Skeletal muscle tissue (tissue), 4 donors: ENCODE measurements around the gene KCNH1. TPM values are rescaled to one million over a fixed set of nuclear protein-coding genes. Genes with fewer than 3 reads are reported as not detected.
"Not testable (repeated sequence)": the region's sequence is repeated elsewhere in the genome, so short reads cannot be mapped to it uniquely, and the experiment has no call there.

Experiments used
- H3K27ac ChIP-seq: one replicate; pipeline ENCODE4 v1.7.0; 2013; ENCODE audit warnings: mild to moderate bottlenecking, low read depth, low read length, inconsistent platforms
- H3K27me3 ChIP-seq, 3 donors: one replicate each; pipeline ENCODE4 v1.7.0; 2013; ENCODE audit warnings: low read length in 3 of 3; ENCODE audit not compliant: control insufficient read depth in 3 of 3, insufficient read depth in 3 of 3
- H3K36me3 ChIP-seq, 3 donors: one replicate each; pipeline ENCODE4 v1.7.0; 2013; ENCODE audit warnings: low read length in 3 of 3; ENCODE audit not compliant: control insufficient read depth in 3 of 3, insufficient read depth in 3 of 3
- H3K4me1 ChIP-seq, 3 donors: one replicate each; pipeline ENCODE4 v1.7.0; 2013; ENCODE audit warnings: low read length in 3 of 3, mild to moderate bottlenecking in 3 of 3; ENCODE audit not compliant: control insufficient read depth in 3 of 3, insufficient read depth in 3 of 3
- H3K4me3 ChIP-seq, 3 donors: one replicate each; pipeline ENCODE4 v1.7.0; 2013; ENCODE audit warnings: low read length in 3 of 3
- H3K9ac ChIP-seq, 3 donors: one replicate each; pipeline ENCODE4 v1.7.0; 2013; ENCODE audit warnings: low read length in 3 of 3, mild to moderate bottlenecking in 3 of 3, moderate library complexity in 2 of 3, low read depth in 1 of 3
- H3K9me3 ChIP-seq, 3 donors: one replicate each; pipeline ENCODE4 v1.7.0; 2013; ENCODE audit warnings: low read length in 3 of 3; ENCODE audit not compliant: control insufficient read depth in 3 of 3
- total RNA-seq: library from RNA; depleted of rRNA; stranded (reverse); fragments of >200 nt; gene quantifications from one replicate; pipeline ENCODE4 v1.2.3, GENCODE V29; 2014
- donor health status: Osteomylitis.

KCNH1 gene
- total RNA-seq, 1 donor from 2014 or later: 0.52 TPM

DNA sequence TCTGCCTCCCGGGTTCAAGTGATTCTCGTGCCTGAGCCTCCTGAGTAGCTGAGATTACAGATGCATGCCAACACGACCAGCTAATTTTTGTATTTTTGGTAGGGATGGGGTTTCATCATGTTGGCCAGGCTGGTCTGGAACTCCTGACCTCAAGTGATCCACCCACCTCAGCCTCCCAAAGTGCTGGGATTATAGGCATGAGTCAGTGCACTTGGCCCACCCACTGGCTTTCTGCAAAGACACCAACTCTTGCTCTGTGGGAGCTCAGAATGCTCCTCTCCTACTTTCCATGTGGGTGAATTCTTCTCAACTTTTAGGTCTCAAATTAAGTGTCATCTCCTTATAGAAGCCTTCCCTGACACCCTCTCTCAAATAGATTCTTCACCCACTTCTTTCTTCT lies 92.1 kb downstream of the KCNH1 start:
- H3K36me3 ChIP-seq, H3K27ac ChIP-seq, H3K27me3 ChIP-seq, H3K4me3 ChIP-seq, H3K4me1 ChIP-seq, H3K9me3 ChIP-seq, H3K9ac ChIP-seq: not testable (repeated sequence)

DNA sequence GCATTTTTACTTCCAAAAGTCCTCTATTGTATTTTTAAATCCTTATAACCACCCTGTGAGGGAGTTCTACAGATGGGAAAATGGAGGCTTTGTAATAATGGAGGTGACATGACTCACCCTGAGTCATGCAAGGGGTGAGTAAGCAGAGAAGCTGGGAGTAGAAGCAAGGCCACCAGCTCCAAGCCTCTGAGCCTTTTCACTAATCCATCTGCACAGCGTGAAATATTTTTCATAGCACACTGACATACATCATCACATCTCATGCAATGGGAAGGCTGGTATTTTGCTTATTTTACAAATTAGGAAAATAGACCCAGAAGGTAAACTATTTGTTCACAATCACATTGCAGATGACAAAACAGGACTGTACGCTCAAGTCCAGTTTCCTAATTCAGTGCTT lies 96.9 kb downstream of the KCNH1 start:
- Histone ChIP-seq H3K4me3 (no peak overlapping the region), H3K9me3 (no peaks in the 10 kb centered on the region), H3K27me3 (no peaks in the 10 kb centered on the region), H3K27ac (no peak overlapping the region), H3K36me3 (no peaks in the 10 kb centered on the region), H3K9ac (no peak overlapping the region), H3K4me1 (no peaks in the 10 kb centered on the region)

DNA sequence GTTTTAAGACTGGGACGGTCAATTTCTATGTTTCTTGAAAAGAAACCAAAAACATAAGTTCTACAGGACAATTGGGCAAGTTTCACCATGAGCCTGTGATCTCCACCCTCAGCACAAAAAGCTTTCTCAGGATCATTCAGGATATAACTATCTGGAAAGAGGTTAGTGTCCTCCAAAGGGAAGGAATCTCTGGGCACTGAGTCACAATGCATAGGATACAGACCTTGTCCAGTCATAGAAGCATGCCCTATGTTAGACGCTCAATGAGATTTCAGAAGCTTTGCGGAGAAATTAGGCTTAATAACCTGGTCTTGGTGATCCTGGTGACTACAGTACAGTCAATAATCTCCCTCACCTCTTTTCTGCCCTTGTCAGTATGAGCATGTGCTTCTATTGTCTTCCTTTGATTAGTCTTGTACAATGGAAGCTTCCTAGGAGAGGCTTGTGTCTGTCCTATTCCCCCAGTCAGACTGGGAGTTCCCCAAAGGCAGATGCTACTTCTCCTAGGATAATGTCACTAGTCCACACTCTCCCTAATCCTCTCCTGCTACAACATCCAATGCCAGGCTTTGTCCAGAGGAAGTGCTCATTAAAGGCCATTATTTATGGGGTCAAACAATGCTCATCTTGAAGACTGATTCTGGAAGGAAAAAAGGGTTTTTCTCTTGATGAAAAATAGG lies 97.4 kb downstream of the KCNH1 start:
- no peaks in the 10 kb centered on the region for H3K4me1 ChIP-seq
- no peak overlapping the region for H3K4me3 ChIP-seq
- H3K27me3 ChIP-seq: no peaks in the 10 kb centered on the region
- H3K27ac ChIP-seq: no peak overlapping the region
- no peak overlapping the region for H3K9ac ChIP-seq
- no peaks in the 10 kb centered on the region for H3K36me3 ChIP-seq
- no peaks in the 10 kb centered on the region for H3K9me3 ChIP-seq

DNA sequence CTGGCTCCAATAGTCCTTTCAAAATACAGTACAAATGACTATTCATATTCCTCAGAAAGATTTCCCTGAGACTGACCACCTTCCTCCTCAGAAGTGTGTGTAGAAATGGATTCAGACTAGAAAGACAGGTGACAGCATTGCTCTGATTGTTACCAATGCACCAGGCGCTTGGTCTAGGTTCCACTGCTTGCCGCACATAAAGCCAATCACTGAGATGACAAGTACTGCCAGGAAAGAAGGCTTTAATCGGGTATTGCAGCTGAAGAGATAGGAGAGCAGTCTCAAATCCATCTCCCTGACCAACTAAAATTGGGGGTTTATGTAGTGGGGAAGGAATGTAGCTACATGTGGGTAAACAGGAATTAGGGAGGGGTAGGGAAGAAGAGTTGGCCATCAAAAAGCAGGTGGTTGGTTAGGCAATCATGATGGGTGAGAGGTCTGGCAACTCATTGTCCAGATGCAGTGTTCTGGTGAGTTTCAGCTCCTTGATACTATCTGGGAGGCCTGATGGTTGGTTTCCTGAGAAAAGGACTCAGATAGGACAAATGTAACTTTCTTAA lies 98.0 kb downstream of the KCNH1 start:
- Histone ChIP-seq H3K9ac (no peak overlapping the region), H3K4me3 (no peak overlapping the region)

DNA sequence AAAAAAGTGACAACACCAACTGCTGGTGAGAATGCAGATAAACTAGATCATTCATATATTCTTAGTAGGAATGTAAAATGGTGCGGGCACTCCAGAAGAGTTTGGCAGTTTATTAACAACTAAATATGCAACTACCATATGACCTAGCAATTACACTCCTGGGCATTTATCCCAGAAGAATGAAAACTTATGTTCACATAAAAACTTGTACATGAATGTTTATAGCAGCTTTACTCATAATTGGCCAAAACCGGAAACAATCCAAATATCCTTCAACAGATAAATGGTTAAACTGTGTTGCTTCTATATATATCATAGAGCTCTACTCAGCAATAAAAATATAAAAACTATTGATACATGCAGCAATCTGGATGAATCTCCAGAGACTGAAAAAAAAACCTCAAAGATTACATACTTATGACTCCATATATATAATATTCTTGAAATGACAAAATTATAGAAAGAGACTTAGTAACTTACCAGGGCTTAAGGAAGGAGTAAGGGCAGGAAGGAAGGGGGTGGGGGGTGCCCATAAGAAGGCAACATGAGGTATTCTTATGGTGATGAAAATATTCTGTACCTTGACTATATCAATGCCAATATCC lies 99.9 kb downstream of the KCNH1 start:
- H3K9ac ChIP-seq: no peak overlapping the region
- no peaks in the 10 kb centered on the region for H3K27me3 ChIP-seq
- no peaks in the 10 kb centered on the region for H3K36me3 ChIP-seq
- H3K4me3 ChIP-seq: no peak overlapping the region
- no peak overlapping the region for H3K27ac ChIP-seq
- no peaks in the 10 kb centered on the region for H3K9me3 ChIP-seq
- H3K4me1 ChIP-seq: no peaks in the 10 kb centered on the region

More for the DNA sequence above, 98.0 kb downstream of the KCNH1 start:
- H3K4me1 ChIP-seq: no peaks in the 10 kb centered on the region
- no peaks in the 10 kb centered on the region for H3K9me3 ChIP-seq
- no peaks in the 10 kb centered on the region for H3K36me3 ChIP-seq
- no peak overlapping the region for H3K27ac ChIP-seq
- H3K27me3 ChIP-seq: no peaks in the 10 kb centered on the region

DNA sequence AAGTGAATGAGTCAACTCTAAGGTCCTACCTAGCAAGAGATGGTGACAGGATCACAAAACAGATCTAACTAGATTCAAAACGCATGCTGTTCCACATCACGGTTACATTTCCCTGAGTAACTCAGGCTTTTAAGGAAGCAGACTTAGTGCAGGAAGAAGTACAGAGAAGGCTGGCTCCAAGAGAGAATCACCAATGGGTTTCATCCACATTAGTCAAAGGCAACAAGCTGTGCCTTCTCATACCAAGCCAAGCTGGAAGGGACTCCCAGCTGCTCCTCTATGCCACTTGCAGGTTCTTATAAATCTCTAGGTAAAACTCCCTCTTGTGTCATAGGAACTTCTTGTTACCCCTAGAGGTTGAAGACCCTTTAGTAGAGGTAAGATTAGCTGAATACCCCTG lies 109.0 kb downstream of the KCNH1 start:
- H3K27ac ChIP-seq: no peak overlapping the region
- no peak overlapping the region for H3K4me3 ChIP-seq
- H3K9me3 ChIP-seq: no peaks in the 10 kb centered on the region
- no peaks in the 10 kb centered on the region for H3K27me3 ChIP-seq
- H3K9ac ChIP-seq: no peak overlapping the region
- H3K4me1 ChIP-seq: no peaks in the 10 kb centered on the region
- H3K36me3 ChIP-seq: no peaks in the 10 kb centered on the region

DNA sequence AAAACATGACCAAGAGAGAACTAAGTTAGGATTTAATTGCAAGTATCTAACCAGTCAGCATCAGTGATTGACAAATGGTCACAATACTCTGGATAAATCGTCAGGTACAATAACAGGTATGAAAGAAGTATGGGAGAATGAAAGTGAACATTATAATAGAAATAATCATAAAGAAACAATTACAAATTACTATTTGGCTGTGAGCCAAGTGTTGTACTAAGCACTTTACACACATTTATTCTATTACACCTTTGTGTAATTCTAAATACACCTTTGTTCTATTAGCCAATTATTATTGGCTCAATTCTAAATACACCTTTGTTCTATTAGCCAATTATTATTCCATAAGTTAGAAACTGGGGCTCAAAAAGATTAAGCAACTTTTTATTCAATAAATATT lies 114.7 kb downstream of the KCNH1 start:
- H3K4me1 ChIP-seq: no peaks in the 10 kb centered on the region
- no peak overlapping the region for H3K4me3 ChIP-seq
- H3K9me3 ChIP-seq: no peaks in the 10 kb centered on the region
- no peak overlapping the region for H3K9ac ChIP-seq
- no peaks in the 10 kb centered on the region for H3K36me3 ChIP-seq
- H3K27ac ChIP-seq: no peak overlapping the region
- H3K27me3 ChIP-seq: no peaks in the 10 kb centered on the region

DNA sequence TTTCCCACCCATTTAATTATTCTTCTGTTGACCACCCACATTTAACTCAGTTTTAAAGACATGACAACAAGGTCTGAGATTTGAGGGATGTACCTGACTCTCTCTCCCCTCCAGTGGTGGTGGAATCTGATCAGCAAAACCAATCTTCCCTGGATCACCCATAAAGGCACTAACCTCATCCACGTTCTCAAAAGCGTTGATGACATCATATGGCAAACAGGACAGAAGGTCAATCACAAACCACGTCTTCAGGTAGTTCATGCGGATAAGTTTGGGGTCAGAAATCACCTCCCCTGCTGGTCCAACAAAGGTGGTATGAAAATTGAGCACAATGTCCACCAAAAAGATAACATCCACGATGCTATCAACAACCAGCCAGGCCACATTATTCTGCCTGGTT lies 115.3 kb downstream of the KCNH1 start:
- no peaks in the 10 kb centered on the region for H3K36me3 ChIP-seq
- H3K27me3 ChIP-seq: no peaks in the 10 kb centered on the region
- no peaks in the 10 kb centered on the region for H3K9me3 ChIP-seq
- no peaks in the 10 kb centered on the region for H3K4me1 ChIP-seq
- H3K27ac ChIP-seq: no peak overlapping the region
- H3K4me3 ChIP-seq: no peak overlapping the region
- H3K9ac ChIP-seq: no peak overlapping the region

DNA sequence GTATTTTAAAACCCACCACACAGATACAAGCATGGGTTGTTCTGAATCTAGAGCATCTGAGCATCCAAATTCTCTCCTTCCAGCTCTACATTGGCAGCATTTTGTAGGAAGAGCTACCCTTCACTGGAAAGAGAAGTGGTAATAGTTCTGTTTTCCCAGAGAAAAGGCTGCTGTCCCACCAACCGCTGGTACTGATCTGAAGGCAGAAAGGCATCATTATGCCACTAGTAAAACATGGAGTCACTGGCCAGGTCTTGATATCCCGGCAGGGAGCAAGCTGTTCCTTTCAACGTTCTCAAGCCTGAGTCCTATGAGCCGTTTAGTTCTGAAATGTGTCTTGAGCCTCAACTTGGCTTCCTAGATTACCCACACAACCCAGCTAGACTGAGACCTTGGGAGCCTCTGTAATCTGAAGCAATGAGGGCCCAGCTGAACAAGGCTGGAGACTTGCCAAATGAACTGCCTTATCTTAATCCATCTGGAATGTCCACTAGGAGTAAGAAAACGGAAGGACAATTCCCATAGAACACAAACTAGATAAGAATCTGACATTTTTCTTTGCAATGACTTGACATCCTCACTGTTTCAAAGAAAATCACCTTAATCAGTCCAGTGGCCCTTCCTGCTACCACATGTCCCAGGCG lies 116.8 kb downstream of the KCNH1 start:
- Histone ChIP-seq H3K27ac (no peak overlapping the region), H3K9ac (no peak overlapping the region), H3K36me3 (no peaks in the 10 kb centered on the region), H3K9me3 (no peaks in the 10 kb centered on the region), H3K4me3 (no peak overlapping the region), H3K4me1 (no peaks in the 10 kb centered on the region), H3K27me3 (no peaks in the 10 kb centered on the region)

DNA sequence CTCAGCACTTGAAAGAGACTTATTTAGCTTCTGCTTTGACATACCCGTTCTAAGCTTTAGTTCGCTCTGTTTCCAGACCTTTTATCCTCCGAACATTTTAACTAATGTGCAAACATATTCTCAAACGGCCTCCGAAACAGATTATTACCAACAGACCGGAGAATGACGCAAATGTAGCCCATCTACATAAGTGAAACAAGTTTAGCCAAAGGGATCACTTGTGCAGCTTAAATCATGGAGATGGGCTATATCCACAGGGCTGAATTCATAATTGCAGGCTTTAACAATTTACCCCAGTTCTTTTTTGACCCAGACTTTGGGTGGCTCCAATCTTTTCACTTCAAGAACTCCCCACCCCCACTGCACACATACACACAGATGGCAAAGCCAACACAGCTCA lies 119.7 kb downstream of the KCNH1 start:
- Histone ChIP-seq H3K9ac (no peak overlapping the region), H3K4me1 (no peaks in the 10 kb centered on the region), H3K9me3 (no peaks in the 10 kb centered on the region), H3K27me3 (no peaks in the 10 kb centered on the region), H3K4me3 (no peak overlapping the region), H3K27ac (no peak overlapping the region), H3K36me3 (no peaks in the 10 kb centered on the region)
